Measurements from ENCODE around the gene HTRA3. TPM values are rescaled to one million over a fixed set of nuclear protein-coding genes. Genes with fewer than 3 reads are reported as not detected.

HTRA3 gene
- polyA plus RNA-seq, 1 donor from 2014 or later: not detected

- H3K4me2 ChIP-seq (ENCODE audit: low read length): no peak overlapping the region
- no peaks in the 10 kb centered on the region for H4K20me1 ChIP-seq (ENCODE audit: insufficient read depth)
- no peak overlapping the region for H3K9ac ChIP-seq (ENCODE audit: low read length)
- no peak overlapping the region for H2AFZ ChIP-seq (ENCODE audit: low read depth, low read length)
- H3F3A ChIP-seq (ENCODE audit: insufficient read depth, low read length, poor library complexity, severe bottlenecking): no peaks in the 10 kb centered on the region
- H3K79me2 ChIP-seq (replicated peaks; ENCODE audit: insufficient read depth, low read length): no peaks in the 10 kb centered on the region
- H3K36me3 ChIP-seq (ENCODE audit: insufficient read depth, low read length): no peaks in the 10 kb centered on the region
- no peaks in the 10 kb centered on the region for H3K9me3 ChIP-seq (ENCODE audit: low read length)
- H3K9me2 ChIP-seq (ENCODE audit: insufficient read depth, low read length): no peaks in the 10 kb centered on the region
- H3K27ac ChIP-seq (ENCODE audit: low read length): no peak overlapping the region
- no peaks in the 10 kb centered on the region for H3K27me3 ChIP-seq (ENCODE audit: insufficient read depth, low read depth, low read length)
- H3K4me3 ChIP-seq (ENCODE audit: low read length): no peak overlapping the region
- TF ChIP-seq EP300 (conservative IDR thresholded peaks at IDR 0.05; ENCODE audit: poor library complexity, severe bottlenecking) (no peak), POLR2AphosphoS5 (IDR thresholded peaks at IDR 0.05) (no peak), RAD21 (conservative IDR thresholded peaks at IDR 0.05) (no peak), REST (IDR thresholded peaks at IDR 0.05; ENCODE audit: borderline replicate concordance) (no peak), EZH2 (IDR thresholded peaks at IDR 0.05; ENCODE audit: borderline replicate concordance, insufficient read depth, low read length, poor library complexity, severe bottlenecking) (no peak), TAF1 (IDR thresholded peaks at IDR 0.05; ENCODE audit: low read depth) (no peak), SMC3 (conservative IDR thresholded peaks at IDR 0.05; ENCODE audit: poor library complexity) (no peak), CTCF (IDR thresholded peaks at IDR 0.05; ENCODE audit: poor library complexity, severe bottlenecking) (no peak), MXI1 (conservative IDR thresholded peaks at IDR 0.05; ENCODE audit: poor library complexity, severe bottlenecking) (no peak)
Measured at GRCh38 chr4:8318509-8318908, 49.0 kb downstream of the HTRA3 start.

GRCh38 chr4:8319061-8319460 is 49.5 kb downstream of the HTRA3 start:
- H3K27me3 ChIP-seq (ENCODE audit: insufficient read depth, low read depth, low read length): no peaks in the 10 kb centered on the region
- no peak overlapping the region for H3K9ac ChIP-seq (ENCODE audit: low read length)
- TF ChIP-seq EP300 (conservative IDR thresholded peaks at IDR 0.05; ENCODE audit: poor library complexity, severe bottlenecking): no peak
- TF ChIP-seq TAF1 (IDR thresholded peaks at IDR 0.05; ENCODE audit: low read depth): no peak
- TF ChIP-seq REST (IDR thresholded peaks at IDR 0.05; ENCODE audit: borderline replicate concordance): no peak
- no peak for TF ChIP-seq CTCF (IDR thresholded peaks at IDR 0.05; ENCODE audit: poor library complexity, severe bottlenecking)
- no peak for TF ChIP-seq RAD21 (conservative IDR thresholded peaks at IDR 0.05)
- TF ChIP-seq EZH2 (IDR thresholded peaks at IDR 0.05; ENCODE audit: borderline replicate concordance, insufficient read depth, low read length, poor library complexity, severe bottlenecking): no peak
- TF ChIP-seq MXI1 (conservative IDR thresholded peaks at IDR 0.05; ENCODE audit: poor library complexity, severe bottlenecking): no peak
- no peak for TF ChIP-seq SMC3 (conservative IDR thresholded peaks at IDR 0.05; ENCODE audit: poor library complexity)
- TF ChIP-seq POLR2AphosphoS5 (IDR thresholded peaks at IDR 0.05): no peak
- no peak overlapping the region for H3K4me3 ChIP-seq (ENCODE audit: low read length)
- H3K36me3 ChIP-seq (ENCODE audit: insufficient read depth, low read length): no peaks in the 10 kb centered on the region
- H3F3A ChIP-seq (ENCODE audit: insufficient read depth, low read length, poor library complexity, severe bottlenecking): no peaks in the 10 kb centered on the region
- H2AFZ ChIP-seq (ENCODE audit: low read depth, low read length): no peak overlapping the region
- no peak overlapping the region for H3K4me2 ChIP-seq (ENCODE audit: low read length)
- no peak overlapping the region for H3K27ac ChIP-seq (ENCODE audit: low read length)
- H3K79me2 ChIP-seq (replicated peaks; ENCODE audit: insufficient read depth, low read length): no peaks in the 10 kb centered on the region
- H4K20me1 ChIP-seq (ENCODE audit: insufficient read depth): no peaks in the 10 kb centered on the region
- no peaks in the 10 kb centered on the region for H3K9me3 ChIP-seq (ENCODE audit: low read length)
- H3K9me2 ChIP-seq (ENCODE audit: insufficient read depth, low read length): no peaks in the 10 kb centered on the region

Measured in neural cell (in vitro differentiated cells).